ENCODE data around the gene POR. TPM values are rescaled to one million over a fixed set of nuclear protein-coding genes. Genes with fewer than 3 reads are reported as not detected.
A peak's percentile ranks its signal among the peaks of the same experiment; 100 is the strongest.

The POR gene
- total and polyA plus RNA-seq, 2 of the 13 experiments (the other 11 are each of a cell fraction or from before 2014, with no cell fraction given), result 145 to 266 TPM

DNA sequence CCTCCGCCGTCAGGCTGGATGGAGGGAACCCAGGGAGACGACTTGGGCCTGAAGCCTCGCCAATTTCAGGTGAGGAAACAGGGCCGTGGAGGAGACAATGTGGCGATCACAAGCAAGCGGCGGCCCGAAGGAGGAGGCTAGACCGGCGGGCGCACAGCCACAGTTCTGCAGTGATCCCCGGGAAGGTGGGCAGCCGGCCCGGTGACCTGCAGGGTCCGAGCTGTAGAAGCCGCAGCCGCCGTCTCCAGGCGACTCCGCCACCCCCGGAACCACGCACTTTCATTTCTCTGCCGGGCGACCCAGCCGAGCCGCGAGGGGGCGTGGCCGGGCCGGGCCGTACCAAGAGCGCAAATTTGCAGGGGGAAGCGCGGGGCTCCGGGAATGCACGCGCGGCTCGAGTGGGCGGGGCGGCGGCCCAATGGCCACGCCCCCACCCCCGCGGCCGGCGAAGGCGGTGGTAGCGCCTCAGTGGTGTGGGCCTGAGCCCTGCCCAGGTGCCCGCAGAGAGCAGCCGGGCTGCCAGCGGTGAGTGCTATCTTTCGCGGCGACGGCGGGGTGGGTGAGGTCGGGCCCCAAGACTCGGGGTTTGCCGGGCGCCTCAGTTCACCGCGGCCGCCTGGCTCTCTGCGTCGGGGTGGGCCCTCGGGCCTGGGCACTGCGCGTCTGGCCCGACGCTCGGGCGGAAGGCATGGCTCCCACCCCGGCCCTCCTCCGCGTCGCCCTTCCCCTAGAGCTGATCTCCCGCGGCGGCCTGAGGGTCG lies at the start of gene POR (continued):
- TF ChIP-seq ZNF484 (CRISPR knock-in tag; IDR thresholded peaks at IDR 0.05; ENCODE audit: borderline replicate concordance, low read depth) (0 out of 2 replicates have a peak, but pooled peaks have one; percentile 22), ZNF562 (CRISPR knock-in tag; IDR thresholded peaks at IDR 0.05; ENCODE audit: borderline replicate concordance) (no peak), RFX1 (IDR thresholded peaks at IDR 0.05) (peak; percentile 62; the same call in 1 of the 2 replicates), MIER3 (CRISPR knock-in tag; IDR thresholded peaks at IDR 0.05; ENCODE audit: borderline replicate concordance) (no peak; the same call in 1 of the 2 replicates), FOXK1 (CRISPR knock-in tag; IDR thresholded peaks at IDR 0.05; ENCODE audit: borderline replicate concordance, low read depth) (no peak; the same call in 1 of the 2 replicates), ZNF317 (CRISPR knock-in tag; IDR thresholded peaks at IDR 0.05) (peak; percentile 76; the same call in 1 of the 2 replicates), NR1H2 (CRISPR knock-in tag; IDR thresholded peaks at IDR 0.05; ENCODE audit: borderline replicate concordance, low read depth) (no peak), ZEB1 (IDR thresholded peaks at IDR 0.05; ENCODE audit: insufficient replicate concordance, low read depth) (no peak), SOX13 (IDR thresholded peaks at IDR 0.05) (peak; percentile 69; the same call in 1 of the 2 replicates), SOX13 (CRISPR knock-in tag; conservative IDR thresholded peaks at IDR 0.05 in 1 of 2, IDR thresholded peaks at IDR 0.05 in 1 of 2) (peak; percentile 26 to 40; a peak in 1 of 4 replicates), ETV6 (CRISPR knock-in tag; conservative IDR thresholded peaks at IDR 0.05) (no peak), JUN (CRISPR knock-in tag; IDR thresholded peaks at IDR 0.05) (no peak), ZNF253 (CRISPR knock-in tag; IDR thresholded peaks at IDR 0.05; ENCODE audit: borderline replicate concordance) (no peak; the same call in 1 of the 2 replicates), KDM4B (CRISPR knock-in tag; IDR thresholded peaks at IDR 0.05) (no peak), NFRKB (IDR thresholded peaks at IDR 0.05) (no peak), SMARCC2 (IDR thresholded peaks at IDR 0.05) (no peak), ZC3H13 (CRISPR knock-in tag; IDR thresholded peaks at IDR 0.05) (no peak), MIXL1 (CRISPR knock-in tag; IDR thresholded peaks at IDR 0.05) (peak; percentile 65)
- TF ChIP-seq, protein P1, sequence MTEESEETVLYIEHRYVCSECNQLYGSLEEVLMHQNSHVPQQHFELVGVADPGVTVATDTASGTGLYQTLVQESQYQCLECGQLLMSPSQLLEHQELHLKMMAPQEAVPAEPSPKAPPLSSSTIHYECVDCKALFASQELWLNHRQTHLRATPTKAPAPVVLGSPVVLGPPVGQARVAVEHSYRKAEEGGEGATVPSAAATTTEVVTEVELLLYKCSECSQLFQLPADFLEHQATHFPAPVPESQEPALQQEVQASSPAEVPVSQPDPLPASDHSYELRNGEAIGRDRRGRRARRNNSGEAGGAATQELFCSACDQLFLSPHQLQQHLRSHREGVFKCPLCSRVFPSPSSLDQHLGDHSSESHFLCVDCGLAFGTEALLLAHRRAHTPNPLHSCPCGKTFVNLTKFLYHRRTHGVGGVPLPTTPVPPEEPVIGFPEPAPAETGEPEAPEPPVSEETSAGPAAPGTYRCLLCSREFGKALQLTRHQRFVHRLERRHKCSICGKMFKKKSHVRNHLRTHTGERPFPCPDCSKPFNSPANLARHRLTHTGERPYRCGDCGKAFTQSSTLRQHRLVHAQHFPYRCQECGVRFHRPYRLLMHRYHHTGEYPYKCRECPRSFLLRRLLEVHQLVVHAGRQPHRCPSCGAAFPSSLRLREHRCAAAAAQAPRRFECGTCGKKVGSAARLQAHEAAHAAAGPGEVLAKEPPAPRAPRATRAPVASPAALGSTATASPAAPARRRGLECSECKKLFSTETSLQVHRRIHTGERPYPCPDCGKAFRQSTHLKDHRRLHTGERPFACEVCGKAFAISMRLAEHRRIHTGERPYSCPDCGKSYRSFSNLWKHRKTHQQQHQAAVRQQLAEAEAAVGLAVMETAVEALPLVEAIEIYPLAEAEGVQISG (CRISPR knock-in tag; IDR thresholded peaks at IDR 0.05), result peak; percentile 88
- TF ChIP-seq, protein P2, sequence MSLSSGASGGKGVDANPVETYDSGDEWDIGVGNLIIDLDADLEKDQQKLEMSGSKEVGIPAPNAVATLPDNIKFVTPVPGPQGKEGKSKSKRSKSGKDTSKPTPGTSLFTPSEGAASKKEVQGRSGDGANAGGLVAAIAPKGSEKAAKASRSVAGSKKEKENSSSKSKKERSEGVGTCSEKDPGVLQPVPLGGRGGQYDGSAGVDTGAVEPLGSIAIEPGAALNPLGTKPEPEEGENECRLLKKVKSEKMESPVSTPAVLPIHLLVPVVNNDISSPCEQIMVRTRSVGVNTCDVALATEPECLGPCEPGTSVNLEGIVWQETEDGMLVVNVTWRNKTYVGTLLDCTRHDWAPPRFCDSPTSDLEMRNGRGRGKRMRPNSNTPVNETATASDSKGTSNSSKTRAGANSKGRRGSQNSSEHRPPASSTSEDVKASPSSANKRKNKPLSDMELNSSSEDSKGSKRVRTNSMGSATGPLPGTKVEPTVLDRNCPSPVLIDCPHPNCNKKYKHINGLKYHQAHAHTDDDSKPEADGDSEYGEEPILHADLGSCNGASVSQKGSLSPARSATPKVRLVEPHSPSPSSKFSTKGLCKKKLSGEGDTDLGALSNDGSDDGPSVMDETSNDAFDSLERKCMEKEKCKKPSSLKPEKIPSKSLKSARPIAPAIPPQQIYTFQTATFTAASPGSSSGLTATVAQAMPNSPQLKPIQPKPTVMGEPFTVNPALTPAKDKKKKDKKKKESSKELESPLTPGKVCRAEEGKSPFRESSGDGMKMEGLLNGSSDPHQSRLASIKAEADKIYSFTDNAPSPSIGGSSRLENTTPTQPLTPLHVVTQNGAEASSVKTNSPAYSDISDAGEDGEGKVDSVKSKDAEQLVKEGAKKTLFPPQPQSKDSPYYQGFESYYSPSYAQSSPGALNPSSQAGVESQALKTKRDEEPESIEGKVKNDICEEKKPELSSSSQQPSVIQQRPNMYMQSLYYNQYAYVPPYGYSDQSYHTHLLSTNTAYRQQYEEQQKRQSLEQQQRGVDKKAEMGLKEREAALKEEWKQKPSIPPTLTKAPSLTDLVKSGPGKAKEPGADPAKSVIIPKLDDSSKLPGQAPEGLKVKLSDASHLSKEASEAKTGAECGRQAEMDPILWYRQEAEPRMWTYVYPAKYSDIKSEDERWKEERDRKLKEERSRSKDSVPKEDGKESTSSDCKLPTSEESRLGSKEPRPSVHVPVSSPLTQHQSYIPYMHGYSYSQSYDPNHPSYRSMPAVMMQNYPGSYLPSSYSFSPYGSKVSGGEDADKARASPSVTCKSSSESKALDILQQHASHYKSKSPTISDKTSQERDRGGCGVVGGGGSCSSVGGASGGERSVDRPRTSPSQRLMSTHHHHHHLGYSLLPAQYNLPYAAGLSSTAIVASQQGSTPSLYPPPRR (CRISPR knock-in tag; IDR thresholded peaks at IDR 0.05; ENCODE audit: borderline replicate concordance), result no peak
